GM19455 (cell line): ENCODE data around the gene DNASE2B.

Source experiments
- ATAC-seq: cut with Tn5 transposase; IDR thresholded peaks from one replicate; pipeline ENCODE4 v1.9.1; 2021; ENCODE audit not compliant: unreplicated experiment

DNASE2B gene, protein sequence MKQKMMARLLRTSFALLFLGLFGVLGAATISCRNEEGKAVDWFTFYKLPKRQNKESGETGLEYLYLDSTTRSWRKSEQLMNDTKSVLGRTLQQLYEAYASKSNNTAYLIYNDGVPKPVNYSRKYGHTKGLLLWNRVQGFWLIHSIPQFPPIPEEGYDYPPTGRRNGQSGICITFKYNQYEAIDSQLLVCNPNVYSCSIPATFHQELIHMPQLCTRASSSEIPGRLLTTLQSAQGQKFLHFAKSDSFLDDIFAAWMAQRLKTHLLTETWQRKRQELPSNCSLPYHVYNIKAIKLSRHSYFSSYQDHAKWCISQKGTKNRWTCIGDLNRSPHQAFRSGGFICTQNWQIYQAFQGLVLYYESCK

DNA sequence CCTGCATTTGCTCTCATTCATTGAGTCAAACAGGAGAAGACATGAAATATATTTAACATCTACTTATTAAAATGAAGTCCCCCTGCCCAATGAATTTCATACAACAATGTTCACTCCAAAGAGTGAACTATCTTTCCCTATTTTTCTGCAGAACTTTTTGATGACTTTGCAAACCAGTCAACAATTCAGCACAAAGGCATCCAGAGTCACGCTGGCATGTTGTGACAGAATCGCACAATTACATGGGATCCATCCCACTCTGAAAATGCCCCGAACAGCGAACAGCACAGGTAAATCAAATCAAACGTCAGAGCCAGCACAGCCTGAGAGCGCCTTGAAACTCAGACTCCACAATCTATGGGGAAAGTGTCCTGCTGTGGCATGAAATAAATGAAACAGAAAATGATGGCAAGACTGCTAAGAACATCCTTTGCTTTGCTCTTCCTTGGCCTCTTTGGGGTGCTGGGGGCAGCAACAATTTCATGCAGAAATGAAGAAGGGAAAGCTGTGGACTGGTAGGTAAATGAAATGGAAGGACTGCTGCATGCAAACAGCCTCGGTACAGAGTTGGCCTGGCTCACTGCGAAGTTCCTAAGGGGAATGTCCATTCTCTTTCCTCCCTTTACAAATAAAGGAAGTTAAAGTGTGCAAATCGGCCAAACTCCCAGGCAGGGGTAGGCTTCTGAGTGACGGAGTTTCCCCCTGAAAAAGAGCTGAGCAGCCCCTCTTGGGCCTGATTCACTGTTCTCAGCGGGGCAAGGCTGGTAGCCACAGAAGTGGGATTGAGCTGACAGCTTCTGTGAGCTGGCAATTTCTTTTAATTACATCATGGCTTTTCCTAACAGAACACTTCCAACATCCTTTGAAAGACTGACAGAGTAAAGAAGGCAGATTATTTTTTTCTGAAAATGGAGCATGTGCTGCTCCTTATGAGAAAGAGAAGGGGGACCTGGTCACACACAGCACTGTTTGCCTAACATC lies at the start of gene DNASE2B:
Gene DNASE2B, plus strand, starts transcription at position 310 of the 981 bp plus-strand sequence. Its CDS starts 81 bp downstream, at position 391.
- ATAC-seq, result no peak

DNA sequence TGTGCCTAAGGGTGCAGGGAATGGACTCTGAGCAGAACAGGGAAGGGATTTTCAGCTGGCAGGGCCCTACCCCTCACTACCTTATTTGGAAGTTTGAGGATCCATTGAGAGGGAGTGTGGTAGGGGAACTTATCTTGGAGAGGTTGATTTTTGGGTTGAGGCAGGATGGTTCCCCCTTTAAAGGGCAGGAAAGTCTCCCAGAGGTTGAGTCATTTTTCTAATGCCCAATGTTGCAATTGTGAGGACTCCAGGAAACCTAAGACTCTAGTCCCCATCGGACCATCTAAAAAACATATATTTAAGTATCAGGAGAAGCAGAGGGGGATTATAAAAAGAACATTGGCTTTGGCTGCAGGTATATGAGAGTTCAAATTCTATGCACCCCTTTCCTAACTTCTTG lies 49.5 kb upstream of the DNASE2B start:
- no peak for ATAC-seq

DNA sequence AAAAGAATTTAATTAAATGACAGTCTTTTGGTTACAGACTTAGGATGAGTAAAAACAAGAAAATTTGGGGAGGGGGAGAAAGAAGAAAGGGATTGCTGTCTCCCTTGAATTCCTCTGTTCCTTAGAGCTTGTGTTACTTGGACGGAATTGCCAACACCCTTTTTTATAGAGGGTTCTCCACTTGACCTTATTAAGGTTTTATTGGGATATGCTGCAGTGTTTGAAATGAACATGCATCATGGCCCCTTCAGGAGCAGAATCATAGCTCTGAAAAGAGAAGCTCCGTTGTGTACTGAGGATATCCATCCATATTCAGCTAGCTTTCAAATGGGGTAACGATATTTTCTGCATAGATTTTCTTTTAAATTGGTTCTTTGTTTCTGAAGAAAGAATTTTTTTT lies 48.2 kb upstream of the DNASE2B start:
- ATAC-seq, result no peak

DNA sequence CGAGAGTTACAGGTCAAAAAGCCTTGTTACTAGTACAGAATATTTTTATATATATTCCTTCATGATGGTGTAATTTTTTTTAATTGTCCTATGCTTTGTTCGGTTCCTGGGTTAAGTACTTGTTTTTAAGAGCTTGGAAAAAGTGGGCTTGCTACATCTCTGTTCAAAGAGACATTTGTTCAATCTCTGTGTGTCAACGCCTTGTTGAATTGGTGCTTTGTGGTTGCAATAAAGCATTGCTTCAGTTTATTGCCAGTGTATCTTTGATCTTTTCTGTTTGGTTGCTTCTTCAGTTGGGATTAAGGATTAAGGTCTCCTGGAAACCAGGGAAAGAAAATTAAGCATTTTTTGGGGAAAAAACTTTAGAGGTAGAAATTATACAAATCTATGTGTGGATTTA lies 47.7 kb upstream of the DNASE2B start:
- no peak for ATAC-seq

DNA sequence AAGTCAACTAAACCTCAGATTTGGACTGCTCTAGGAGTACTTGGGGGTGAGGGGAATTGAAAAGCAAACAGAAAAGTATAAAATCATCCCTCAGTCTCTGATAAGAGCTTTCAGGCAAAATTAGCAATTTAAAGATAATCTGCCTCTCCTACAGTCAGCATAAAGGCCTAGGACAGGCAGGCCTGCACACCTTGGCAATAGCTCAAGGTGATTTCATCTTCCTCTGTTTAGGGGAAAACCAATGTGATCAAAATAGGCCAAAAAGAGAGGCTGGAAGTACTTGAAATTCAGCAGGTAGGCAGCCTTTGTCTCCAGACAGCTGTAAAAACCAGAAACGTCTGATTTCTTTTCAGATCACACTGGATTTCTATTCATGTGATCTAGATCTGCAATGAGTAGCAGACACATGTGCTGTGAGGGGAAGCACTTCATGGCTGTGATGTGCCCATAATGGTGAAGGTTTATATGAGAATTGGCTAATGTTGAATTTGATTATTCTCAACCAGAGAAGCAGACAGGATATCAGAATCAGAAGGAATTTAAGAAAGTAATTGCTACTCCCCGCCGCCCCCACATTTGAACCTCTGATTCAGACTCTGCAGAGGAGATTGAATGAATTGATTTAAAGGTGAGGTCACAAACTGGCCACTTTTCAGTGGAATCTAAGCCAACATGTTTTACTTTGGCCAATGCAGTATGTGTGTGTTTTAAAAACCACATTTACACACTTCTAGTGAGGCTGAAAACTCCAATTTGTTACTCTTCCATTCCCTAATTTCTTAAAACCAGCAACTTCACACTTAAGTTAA lies 45.8 kb upstream of the DNASE2B start:
- no peak for ATAC-seq

DNA sequence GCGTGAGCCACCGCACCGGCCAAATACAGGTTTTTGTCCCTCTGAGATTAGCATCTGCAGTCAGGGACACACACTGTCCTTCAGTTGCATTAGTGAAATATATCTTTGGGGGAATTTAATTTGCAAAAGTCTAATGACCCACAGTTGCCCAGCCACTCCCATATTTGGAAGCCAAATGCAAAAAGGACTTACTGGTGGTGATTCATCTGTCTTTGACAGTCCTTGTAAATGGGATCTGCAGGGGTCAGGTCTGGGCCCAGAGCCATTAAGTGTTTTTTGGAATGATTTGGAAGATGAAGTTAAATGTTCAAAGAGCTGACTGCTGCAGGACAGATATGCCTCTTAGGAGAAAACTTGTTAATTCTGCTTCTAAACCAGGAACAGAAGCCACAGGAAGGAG lies 44.6 kb upstream of the DNASE2B start:
- no peak for ATAC-seq

DNA sequence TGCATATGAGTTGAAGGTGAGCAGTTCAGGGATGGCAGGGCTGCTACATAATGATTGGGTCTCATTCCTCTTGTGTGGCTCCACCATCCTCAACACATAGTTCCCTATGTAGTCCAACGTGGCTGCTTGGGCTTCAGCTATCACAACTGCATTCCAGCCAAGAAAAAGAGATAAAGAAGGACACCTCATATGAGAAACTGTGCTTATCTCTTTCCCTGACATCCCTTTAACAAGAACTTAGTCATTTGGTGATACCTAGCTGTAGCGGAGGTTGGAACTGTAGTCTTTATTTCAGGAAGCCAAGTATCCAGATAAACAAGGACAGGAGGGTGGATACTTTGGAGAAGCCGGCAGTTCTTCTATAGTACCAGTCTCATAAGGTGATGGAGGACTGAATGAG lies 42.7 kb upstream of the DNASE2B start:
- no peak for ATAC-seq

DNA sequence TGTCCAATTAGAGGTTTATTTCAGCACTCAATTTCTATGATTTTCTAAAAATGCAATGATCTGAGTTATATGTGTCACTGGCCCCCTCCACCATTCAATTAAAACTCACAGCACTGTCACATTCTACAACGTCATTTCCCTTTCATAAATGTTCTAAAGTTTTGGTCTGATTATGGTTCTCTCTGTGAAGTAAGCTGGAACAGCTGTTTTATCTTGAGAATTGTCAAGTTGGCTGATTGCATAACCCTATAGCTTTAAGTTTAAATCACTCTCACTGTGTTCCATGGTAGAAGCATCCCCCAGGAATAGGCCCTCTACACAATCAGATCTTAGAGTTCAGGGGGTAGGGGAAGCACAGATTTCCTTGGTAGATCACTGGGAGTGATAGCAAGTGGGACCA lies 41.4 kb upstream of the DNASE2B start:
- no peak for ATAC-seq

DNA sequence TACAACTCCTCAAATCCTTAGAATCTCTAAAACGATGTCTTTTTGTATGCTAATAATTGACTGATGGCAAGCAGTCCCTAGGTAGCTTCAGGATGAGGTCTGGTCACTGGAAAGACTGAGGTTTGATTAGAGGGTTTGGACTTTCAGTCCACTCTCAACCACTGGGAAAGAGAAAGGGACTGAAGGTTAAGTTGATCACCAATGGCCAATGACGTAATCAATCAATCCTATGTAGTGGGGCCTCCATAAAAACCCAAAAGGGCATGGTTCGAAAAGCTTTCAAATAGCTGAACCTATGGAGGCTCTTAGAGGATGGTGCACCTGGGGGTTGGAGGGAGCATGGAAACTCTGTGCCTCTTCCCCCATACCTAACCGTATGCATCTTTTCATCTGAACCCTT lies 39.6 kb upstream of the DNASE2B start:
- ATAC-seq, result no peak

DNA sequence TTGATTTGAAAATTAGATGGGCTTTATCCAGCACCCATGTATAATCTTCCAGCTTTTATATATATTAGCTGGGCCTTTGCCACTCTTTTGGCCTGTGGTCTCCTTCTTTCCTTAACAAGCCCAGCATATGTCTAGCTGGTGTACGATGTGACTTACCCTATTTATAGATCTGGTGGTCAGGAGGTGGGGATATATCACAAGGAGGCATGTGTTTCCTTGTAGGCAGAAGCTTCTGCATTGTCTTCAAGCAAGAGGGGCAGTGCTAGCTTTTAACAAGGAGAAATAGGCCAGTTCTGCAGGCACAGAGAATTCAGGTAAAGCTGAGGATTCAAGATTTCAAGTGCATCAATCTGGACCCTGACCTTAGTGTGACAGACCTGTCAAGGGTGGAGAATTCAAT lies 38.0 kb upstream of the DNASE2B start:
- no peak for ATAC-seq

DNA sequence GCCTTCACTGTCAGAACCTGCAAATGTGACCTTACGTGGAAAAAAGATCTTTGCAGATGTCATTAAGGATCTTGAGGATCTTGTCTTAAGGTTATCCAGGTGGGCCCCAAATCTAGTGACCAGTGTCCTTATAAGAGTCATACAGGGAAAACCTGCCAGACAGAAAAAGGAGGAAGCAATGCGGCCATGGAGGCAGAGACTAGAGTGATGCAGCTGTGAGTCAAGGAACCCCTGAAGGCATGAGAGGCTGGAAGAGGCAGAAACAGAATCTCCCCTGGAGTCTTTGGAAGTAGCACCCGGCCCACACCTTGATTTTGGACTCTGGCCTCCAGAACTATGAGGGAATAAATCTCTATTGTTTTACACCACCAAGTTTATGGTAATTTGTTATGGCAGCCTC lies 36.5 kb upstream of the DNASE2B start:
- no peak for ATAC-seq

DNA sequence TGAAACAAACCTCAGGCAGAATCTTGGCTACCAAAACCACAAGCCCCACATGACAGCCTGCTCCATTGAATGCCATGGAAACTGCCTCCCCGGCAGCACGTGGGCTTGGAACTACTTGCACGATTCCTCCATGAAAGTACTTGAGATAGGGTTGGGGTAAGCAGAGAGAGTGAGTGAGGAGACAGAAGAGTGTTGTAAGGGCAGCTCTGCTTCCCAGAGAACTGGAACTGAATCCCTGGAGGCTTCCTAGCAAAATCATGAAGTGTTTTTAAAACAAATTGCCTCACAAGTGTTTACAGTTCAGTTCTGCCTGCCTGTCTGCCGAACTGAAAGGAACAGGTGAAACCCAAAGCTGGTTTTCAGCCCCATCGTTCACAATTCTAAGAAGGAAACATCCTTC lies 35.3 kb upstream of the DNASE2B start:
- ATAC-seq, result no peak

DNA sequence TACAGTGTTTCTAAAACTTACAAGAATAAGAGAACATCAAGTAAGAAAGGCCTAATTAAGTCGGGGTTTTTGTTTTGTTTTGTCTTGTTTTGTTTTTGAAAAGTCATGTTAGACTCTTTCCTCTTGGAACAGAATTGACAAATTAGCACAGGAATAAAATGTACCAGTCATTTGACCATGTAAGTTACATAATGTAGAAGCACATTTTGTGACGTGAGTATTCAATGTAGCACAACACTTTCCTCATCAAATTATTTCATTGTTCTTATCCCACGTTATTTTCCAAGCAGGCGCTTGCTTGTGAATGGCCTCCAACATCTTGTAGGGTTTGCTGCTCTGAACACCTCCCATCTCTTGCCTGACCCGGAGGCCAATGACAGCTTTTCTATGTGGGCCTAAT lies 34.7 kb upstream of the DNASE2B start:
- ATAC-seq, result no peak

DNA sequence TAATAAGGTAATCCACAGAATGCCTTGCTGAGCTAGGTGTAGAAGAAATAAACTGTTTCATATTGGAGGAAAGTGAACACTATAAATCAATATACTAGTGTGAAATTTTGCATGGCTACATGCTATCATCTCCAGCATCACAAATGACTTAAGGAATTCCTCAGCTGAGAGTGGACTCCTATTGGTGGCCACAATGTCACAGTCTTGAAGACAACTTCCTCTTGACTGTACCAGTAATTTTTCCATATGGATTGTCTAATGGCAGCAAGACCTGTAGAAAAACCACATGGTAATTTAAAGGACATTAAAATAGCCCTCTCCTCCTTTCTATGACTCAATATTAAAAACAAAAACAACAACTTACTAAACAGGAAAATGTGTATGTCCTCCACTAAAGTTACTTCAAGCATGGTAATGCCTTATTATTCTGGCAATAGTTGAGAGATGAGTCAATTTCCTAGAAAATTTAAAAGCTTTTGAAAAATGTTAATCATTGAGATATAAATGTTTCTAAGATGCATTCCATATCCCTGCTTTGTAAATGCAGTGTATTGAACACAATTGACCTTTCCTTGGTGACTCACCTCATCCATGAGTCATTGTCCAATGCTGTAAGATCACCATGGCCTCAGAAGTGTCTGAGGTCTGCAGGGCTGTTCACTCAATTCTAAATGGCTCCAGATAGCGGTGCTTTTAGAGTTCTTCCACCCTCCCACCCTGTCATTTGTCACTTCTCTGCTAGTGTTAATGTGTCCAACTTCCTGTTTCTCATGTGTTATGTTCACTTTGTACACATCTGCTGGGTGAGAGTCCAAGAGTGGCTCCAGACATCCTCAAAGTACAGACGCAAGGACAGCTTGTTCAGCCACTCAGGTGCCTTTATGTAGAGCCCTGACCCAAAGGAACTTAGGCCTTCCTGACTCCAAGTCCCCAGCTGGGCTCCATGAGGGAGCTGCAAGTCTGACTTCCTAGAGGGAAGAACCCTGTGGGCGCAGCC lies 32.8 kb upstream of the DNASE2B start:
- ATAC-seq, result no peak

DNA sequence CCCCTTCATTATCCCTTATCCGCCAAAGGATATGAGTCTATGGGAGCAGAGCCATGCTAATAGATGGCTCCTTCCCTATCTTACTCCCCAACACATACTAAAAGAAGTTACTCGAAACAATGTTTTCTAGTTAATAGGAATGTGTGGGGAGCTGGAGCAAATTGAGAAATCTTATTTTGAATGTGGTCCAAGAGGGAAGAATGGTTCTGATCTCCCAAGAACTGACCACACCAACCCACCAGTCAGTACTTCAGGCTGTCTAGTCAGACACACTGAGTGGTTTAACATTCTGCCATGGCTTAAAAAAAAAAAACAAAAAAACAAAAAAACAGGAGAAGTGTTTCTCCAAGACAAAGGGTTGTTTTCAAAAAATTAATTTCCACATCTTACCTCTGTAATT lies 31.5 kb upstream of the DNASE2B start:
- no peak for ATAC-seq

DNA sequence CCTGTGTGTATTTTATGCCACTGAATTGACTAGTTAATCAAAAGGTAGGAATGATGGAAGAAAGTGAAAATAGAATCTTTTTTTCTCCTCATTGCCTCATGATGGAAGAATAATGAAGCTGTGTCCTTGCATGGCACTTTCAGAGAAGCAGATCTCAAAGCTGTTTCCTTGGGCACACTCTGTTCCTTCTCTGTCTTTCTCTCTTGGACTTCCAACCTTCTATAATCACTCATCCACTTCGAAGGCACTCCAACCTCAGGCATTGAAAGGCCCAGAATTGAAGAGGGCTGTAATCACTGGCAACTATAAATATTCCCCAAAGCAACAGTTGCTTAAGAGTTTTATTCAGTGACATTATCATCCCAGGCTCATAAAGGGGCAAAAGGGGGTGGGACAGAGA lies 31.1 kb upstream of the DNASE2B start:
- ATAC-seq, result no peak

DNA sequence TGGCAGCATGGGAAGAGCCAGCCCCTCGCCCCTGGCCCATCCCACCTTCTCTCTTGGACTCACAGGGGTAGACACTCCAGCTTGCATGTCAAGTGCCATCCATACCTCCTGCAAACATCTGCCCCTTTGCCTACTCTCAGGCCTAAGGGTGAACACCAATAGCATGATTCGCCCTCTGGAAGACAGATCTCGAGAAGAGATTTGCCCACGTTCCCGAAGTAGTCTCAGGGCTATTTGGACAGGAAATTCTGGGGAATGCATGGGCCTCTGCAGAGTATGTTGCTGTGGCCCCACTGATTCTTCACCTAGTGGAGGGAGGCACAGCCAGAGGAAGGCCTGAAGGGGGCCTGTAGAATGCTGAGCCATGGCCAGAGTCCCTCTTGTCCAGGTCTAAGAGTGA lies 29.8 kb upstream of the DNASE2B start:
- ATAC-seq, result no peak

DNA sequence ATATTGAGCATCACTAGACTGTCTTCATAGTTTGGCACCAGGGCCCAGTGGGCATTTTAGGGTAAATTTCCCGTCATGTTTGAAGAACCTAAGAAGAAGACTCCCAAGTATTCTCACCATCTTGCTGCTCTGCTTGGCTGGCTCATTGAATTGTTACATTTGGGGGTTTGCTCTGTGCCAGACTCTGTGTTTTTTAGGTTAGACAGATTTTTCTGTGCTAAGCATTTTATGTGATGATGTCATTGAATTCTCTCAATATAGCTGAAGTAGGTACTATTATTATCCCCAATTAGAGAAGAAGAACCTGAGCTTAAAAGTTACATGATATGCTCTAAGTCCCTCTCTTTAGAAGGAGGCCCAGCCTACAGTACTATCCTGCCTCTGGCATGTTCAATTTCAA lies 28.0 kb upstream of the DNASE2B start:
- no peak for ATAC-seq

DNA sequence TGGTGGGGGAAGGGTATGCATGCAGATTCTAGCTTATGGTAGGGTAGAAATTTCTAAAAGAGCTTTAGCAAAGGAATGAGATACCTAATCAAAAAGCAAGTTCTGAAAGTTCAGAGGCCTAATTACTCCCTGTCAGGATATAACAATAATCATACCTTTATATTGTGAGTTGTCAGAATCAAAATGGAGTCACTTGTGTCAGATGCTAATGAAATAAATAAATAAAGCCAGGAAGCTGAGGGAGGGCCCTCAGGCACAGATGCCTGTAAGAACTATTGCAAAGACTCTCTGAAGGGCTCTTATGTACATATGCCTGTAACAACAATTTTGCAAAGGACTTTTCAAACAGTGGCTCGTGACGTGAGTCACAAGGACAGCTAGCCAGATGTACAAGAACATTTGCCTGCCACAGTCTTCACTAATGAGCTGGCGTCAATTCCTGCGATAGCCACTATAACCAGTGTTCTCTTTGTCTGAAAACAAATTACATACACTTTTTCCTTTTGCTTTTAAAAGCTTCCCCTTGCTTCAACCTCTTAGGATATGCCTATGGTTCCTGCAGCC lies 27.4 kb upstream of the DNASE2B start:
- ATAC-seq, result no peak
